Measurements from ENCODE around the gene ZBTB7C. TPM values are rescaled to one million over a fixed set of nuclear protein-coding genes. Genes with fewer than 3 reads are reported as not detected.

The ZBTB7C gene
- total RNA-seq, 1 donor from 2014 or later, result 7.4 TPM

- DNase-seq (ENCODE audit: low spot score in 2 of 2, unreplicated experiment in 2 of 2), result peak in 1 of 2 experiments; percentile 46
- peak overlapping the region; percentile 76 for H3K4me3 Mint-ChIP-seq
- no peaks in the 10 kb centered on the region for H3K36me3 Mint-ChIP-seq
- peaks cover 15% of the 10 kb centered on the region for H3K4me1 Mint-ChIP-seq
- TF ChIP-seq, protein P1, sequence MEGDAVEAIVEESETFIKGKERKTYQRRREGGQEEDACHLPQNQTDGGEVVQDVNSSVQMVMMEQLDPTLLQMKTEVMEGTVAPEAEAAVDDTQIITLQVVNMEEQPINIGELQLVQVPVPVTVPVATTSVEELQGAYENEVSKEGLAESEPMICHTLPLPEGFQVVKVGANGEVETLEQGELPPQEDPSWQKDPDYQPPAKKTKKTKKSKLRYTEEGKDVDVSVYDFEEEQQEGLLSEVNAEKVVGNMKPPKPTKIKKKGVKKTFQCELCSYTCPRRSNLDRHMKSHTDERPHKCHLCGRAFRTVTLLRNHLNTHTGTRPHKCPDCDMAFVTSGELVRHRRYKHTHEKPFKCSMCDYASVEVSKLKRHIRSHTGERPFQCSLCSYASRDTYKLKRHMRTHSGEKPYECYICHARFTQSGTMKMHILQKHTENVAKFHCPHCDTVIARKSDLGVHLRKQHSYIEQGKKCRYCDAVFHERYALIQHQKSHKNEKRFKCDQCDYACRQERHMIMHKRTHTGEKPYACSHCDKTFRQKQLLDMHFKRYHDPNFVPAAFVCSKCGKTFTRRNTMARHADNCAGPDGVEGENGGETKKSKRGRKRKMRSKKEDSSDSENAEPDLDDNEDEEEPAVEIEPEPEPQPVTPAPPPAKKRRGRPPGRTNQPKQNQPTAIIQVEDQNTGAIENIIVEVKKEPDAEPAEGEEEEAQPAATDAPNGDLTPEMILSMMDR (IDR thresholded peaks at IDR 0.05; ENCODE audit: unreplicated experiment), result no peak
- no peak overlapping the region for H3K27ac Mint-ChIP-seq
- H3K9me3 Mint-ChIP-seq, result no peaks in the 10 kb centered on the region
- H3K27me3 Mint-ChIP-seq (ENCODE audit: low read depth), result peaks cover 72% of the 10 kb centered on the region
These were observed 964 bp downstream of the ZBTB7C start for GRCh38 chr18:48408111-48408726.

DNA sequence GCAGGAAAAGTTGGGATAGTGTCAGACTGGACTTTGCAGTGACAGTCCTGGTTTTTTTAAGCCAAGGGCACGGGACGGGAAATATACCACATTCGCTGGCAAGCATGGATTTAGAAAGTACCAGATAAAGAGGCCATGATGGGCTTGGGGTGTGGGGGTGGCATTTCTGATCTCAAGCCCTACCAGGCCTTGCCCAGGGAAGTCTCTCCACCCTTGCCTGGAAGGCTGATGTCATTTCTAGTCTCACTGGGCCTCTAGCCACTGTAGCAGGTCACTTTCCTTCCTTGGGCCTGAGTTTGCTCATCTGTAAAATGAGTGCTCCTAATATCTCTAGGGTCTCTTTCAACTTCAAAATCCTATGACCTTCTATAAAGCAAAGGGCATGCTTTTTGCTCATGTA is 1.8 kb downstream of the ZBTB7C start:
- Mint-ChIP-seq H3K36me3 (no peaks in the 10 kb centered on the region), H3K4me1 (peaks cover 15% of the 10 kb centered on the region), H3K9me3 (no peaks in the 10 kb centered on the region), H3K4me3 (peak overlapping the region; percentile 76), H3K27me3 (ENCODE audit: low read depth) (peaks cover 76% of the 10 kb centered on the region), H3K27ac (no peak overlapping the region)
- TF ChIP-seq, protein P1 (IDR thresholded peaks at IDR 0.05; ENCODE audit: unreplicated experiment), result no peak
- no peak for DNase-seq (ENCODE audit: low spot score in 2 of 2, unreplicated experiment in 2 of 2)

- DNase-seq (ENCODE audit: low spot score in 2 of 2, unreplicated experiment in 2 of 2), result no peak
- no peak overlapping the region for H3K27ac Mint-ChIP-seq
- H3K27me3 Mint-ChIP-seq (ENCODE audit: low read depth), result peaks cover 71% of the 10 kb centered on the region
- no peak overlapping the region for H3K4me3 Mint-ChIP-seq
- no peaks in the 10 kb centered on the region for H3K36me3 Mint-ChIP-seq
- no peaks in the 10 kb centered on the region for H3K9me3 Mint-ChIP-seq
- TF ChIP-seq, protein P1 (IDR thresholded peaks at IDR 0.05; ENCODE audit: unreplicated experiment), result no peak
- H3K4me1 Mint-ChIP-seq, result peaks cover 13% of the 10 kb centered on the region
These were observed 3.2 kb downstream of the ZBTB7C start for GRCh38 chr18:48405978-48406377.

DNA sequence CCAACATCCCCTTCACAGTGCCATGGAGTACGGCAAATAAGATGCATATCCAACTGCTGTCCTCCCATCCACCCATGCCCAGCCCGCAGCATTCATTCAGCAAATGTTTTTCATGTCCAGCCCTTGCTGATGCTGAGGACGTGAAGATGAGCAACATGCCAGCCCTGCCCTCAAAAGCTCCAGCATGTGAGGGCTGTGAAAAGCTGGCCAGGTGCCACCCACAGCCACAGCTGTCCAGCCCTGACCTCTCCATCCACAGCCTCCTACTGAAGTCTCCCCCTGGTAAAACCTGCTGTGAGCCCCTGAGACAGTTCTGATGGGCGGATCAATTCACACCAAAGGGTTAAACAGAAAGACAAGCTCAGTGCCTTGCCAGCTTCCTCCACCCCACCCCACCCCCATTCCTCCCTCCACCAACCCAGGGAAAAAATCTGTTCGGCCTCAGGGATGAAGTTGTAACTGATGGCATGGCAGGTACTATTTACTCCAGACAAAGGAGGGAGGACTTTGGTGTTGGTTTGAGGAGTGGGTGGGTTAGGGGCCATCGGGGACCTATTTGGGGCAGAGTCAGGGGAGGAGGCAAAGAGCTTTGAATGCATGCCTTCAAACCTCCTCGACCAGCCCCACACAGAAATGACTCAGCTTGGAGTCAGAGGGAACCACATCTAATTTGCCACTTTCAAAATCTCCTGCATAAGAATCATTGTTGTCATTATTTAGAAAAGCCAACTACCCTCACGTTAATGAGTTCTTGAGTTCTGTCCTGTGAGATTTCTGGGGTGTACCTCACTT is 4.3 kb downstream of the ZBTB7C start:
- Mint-ChIP-seq H3K4me3 (no peak overlapping the region), H3K27ac (no peak overlapping the region), H3K36me3 (no peaks in the 10 kb centered on the region), H3K4me1 (peaks cover 7% of the 10 kb centered on the region), H3K27me3 (ENCODE audit: low read depth) (peaks cover 70% of the 10 kb centered on the region), H3K9me3 (no peaks in the 10 kb centered on the region)
- TF ChIP-seq, protein P1 (IDR thresholded peaks at IDR 0.05; ENCODE audit: unreplicated experiment), result no peak
- DNase-seq (ENCODE audit: low spot score in 2 of 2, unreplicated experiment in 2 of 2), result no peak

DNA sequence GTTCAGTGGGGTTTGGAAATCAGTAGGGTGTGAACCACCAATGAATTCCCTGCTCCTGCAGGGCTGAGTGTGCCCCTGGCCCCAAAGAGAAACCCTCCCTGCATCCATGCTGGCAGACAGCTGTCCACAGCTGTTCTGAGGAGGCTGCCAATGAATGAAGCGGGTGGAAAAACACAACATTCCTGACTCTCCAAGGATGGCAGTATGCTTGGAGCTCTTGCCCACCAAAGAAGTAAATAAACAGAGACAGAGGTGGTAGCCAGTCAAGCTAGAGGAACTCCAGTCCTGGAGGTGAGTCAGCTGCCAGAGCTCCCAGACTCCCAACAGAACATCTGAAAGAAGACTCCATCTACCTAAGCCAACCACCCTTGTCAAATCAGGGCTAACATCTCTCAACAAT is 6.2 kb downstream of the ZBTB7C start:
- TF ChIP-seq, protein P1 (IDR thresholded peaks at IDR 0.05; ENCODE audit: unreplicated experiment), result no peak
- no peaks in the 10 kb centered on the region for H3K36me3 Mint-ChIP-seq
- peaks cover 71% of the 10 kb centered on the region for H3K27me3 Mint-ChIP-seq (ENCODE audit: low read depth)
- H3K9me3 Mint-ChIP-seq, result no peaks in the 10 kb centered on the region
- peaks cover 12% of the 10 kb centered on the region for H3K4me1 Mint-ChIP-seq
- DNase-seq (ENCODE audit: low spot score in 2 of 2, unreplicated experiment in 2 of 2), result no peak
- no peak overlapping the region for H3K27ac Mint-ChIP-seq
- no peak overlapping the region for H3K4me3 Mint-ChIP-seq

Measured in mesothelial cell of epicardium (in vitro differentiated cells).